HG02981 (cell line): Measurements from ENCODE around the gene BBX.
"Not testable (repeated sequence)": the region's sequence is repeated elsewhere in the genome, so short reads cannot be mapped to it uniquely, and the experiment has no call there.

Experiments used
- ATAC-seq: cut with Tn5 transposase; IDR thresholded peaks from one replicate; pipeline ENCODE4 v1.9.1; 2021; ENCODE audit warnings: mild to moderate bottlenecking, moderate library complexity; ENCODE audit not compliant: unreplicated experiment

BBX gene

GRCh38 chr3:107680698-107681097 lies 157.9 kb downstream of the BBX start:
- no peak for ATAC-seq

GRCh38 chr3:107681396-107681795 lies 158.6 kb downstream of the BBX start:
- ATAC-seq = no peak

- ATAC-seq = no peak
Measured at GRCh38 chr3:107682580-107682979, 159.8 kb downstream of the BBX start.

- ATAC-seq = no peak
Measured at GRCh38 chr3:107683447-107683846, 160.7 kb downstream of the BBX start.

GRCh38 chr3:107684431-107684925 lies 161.7 kb downstream of the BBX start:
- no peak for ATAC-seq

- ATAC-seq = no peak
Measured at GRCh38 chr3:107685383-107685782, 162.6 kb downstream of the BBX start.

GRCh38 chr3:107687056-107687581 lies 164.4 kb downstream of the BBX start:
- no peak for ATAC-seq

- no peak for ATAC-seq
Measured at GRCh38 chr3:107689355-107689754, 166.6 kb downstream of the BBX start.

- ATAC-seq = no peak
Measured at GRCh38 chr3:107690522-107691138, 167.9 kb downstream of the BBX start.

GRCh38 chr3:107691984-107692383 lies 169.2 kb downstream of the BBX start:
- ATAC-seq = not testable (repeated sequence)

GRCh38 chr3:107697348-107697747 lies 174.6 kb downstream of the BBX start:
- not testable (repeated sequence) for ATAC-seq

GRCh38 chr3:107697855-107698254 lies 175.1 kb downstream of the BBX start:
- not testable (repeated sequence) for ATAC-seq

GRCh38 chr3:107699682-107700081 lies 176.9 kb downstream of the BBX start:
- ATAC-seq = no peak

GRCh38 chr3:107701299-107701698 lies 178.5 kb downstream of the BBX start:
- ATAC-seq = no peak

- no peak for ATAC-seq
Measured at GRCh38 chr3:107704477-107704876, 181.7 kb downstream of the BBX start.

- no peak for ATAC-seq
Measured at GRCh38 chr3:107705046-107705445, 182.3 kb downstream of the BBX start.

- no peak for ATAC-seq
Measured at GRCh38 chr3:107710851-107711250, 188.1 kb downstream of the BBX start.

- no peak for ATAC-seq
Measured at GRCh38 chr3:107716734-107717133, 194.0 kb downstream of the BBX start.

- ATAC-seq = no peak
Measured at GRCh38 chr3:107718547-107718946, 195.8 kb downstream of the BBX start.

- ATAC-seq = no peak
Measured at GRCh38 chr3:107727102-107727501, 204.3 kb downstream of the BBX start.

GRCh38 chr3:107729686-107730085 lies 206.9 kb downstream of the BBX start:
- ATAC-seq = no peak

GRCh38 chr3:107734317-107734716 lies 211.6 kb downstream of the BBX start:
- no peak for ATAC-seq

GRCh38 chr3:107737914-107738313 lies 215.2 kb downstream of the BBX start:
- no peak for ATAC-seq
